Left ventricle myocardium inferior (tissue), 1 donor: ENCODE data around the gene UBR7. TPM values are rescaled to one million over a fixed set of nuclear protein-coding genes. Genes with fewer than 3 reads are reported as not detected.

ENCODE experiments used
- DNase-seq: peaks from one replicate; pipeline ENCODE4 v3.0.0-alpha.2; 2020
- H3K27ac ChIP-seq: fragments of 200-600 bp; replicated peaks from 2 replicates; pipeline ENCODE4 v1.8.0; 2021
- H3K27me3 ChIP-seq: fragments of 200-600 bp; 2 replicates; pipeline ENCODE4 v1.8.0; 2021; ENCODE audit warnings: low read depth
- H3K36me3 ChIP-seq: fragments of 200-600 bp; 2 replicates; pipeline ENCODE4 v1.8.0; 2021
- H3K4me1 ChIP-seq: fragments of 200-600 bp; 2 replicates; pipeline ENCODE4 v1.8.0; 2021
- H3K4me3 ChIP-seq: fragments of 200-600 bp; 2 replicates; pipeline ENCODE4 v1.8.0; 2021; ENCODE audit warnings: mild to moderate bottlenecking, moderate library complexity
- H3K9me3 ChIP-seq: fragments of 200-600 bp; replicated peaks from 2 replicates; pipeline ENCODE4 v1.8.0; 2021
- intact Hi-C: fragments of 100-400 bp; cut with micrococcal nuclease; formaldehyde crosslinking; loops from one replicate; pipeline ENCODE4 v1.11.0; 2022
- total RNA-seq: library from RNA; stranded (reverse); fragmentation: NEBNext Ultra II Directional; extraction: Animal tissue kit (Norgen Biotek cat#: 25700); gene quantifications from one replicate; pipeline ENCODE4 v1.2.1, GENCODE V29; 2021
- TF ChIP-seq, protein P1 (sequence below): fragments of 200-600 bp; IDR thresholded peaks from 2 replicates; pipeline ENCODE4 v1.8.0; 2021; ENCODE audit warnings: antibody characterized with exemption, mild to moderate bottlenecking, borderline replicate concordance
- donor health status: DM: no; HTN: yes; CAD: no; lungs with severe emphysema.

The UBR7 gene
- total RNA-seq, 1 donor from 2014 or later: 18.3 TPM

DNA sequence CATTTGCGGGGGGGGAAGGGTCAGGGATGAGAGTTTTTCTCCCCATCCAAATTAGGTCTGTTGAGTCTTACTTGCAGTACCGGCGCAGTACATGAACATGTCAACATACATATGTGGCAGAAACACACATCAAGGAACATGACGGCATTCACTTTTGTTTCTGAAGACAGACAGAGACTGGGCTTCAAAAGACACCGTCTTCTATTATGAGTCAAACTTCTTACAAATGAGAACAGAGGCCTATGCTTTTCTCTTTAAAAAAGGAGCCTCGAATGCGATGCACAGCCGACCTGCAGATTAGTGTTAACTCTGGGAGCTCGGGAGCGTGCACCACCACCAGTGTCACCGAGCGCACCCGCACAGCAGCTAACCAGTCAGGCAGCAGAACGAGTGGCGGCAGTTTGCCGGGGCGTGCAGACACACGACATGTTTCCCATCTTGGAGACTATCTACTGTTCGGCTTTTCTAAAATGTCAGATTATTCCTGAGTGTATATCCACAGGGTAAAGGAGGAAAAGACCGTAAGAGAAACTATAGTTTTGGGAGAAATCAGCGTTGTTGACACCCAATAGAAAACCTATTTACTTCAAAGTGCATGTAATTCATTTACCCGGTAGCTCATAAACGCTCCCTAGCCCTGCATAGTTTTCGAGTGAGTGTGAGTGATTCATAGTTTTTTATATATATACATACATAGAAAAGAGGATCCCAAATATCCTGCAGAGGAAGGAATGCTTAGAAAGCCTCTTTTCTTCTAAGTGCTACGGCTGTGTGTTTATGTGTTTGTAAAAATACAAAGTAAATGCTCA, 33.0 kb downstream of the UBR7 start:
- Histone ChIP-seq H3K27me3 (no peaks in the 10 kb centered on the region), H3K27ac (no peak overlapping the region), H3K36me3 (peaks cover 56% of the 10 kb centered on the region), H3K4me3 (no peak overlapping the region), H3K4me1 (no peaks in the 10 kb centered on the region), H3K9me3 (no peaks in the 10 kb centered on the region)
- intact Hi-C loops: no loop called here
- TF ChIP-seq, protein P1, sequence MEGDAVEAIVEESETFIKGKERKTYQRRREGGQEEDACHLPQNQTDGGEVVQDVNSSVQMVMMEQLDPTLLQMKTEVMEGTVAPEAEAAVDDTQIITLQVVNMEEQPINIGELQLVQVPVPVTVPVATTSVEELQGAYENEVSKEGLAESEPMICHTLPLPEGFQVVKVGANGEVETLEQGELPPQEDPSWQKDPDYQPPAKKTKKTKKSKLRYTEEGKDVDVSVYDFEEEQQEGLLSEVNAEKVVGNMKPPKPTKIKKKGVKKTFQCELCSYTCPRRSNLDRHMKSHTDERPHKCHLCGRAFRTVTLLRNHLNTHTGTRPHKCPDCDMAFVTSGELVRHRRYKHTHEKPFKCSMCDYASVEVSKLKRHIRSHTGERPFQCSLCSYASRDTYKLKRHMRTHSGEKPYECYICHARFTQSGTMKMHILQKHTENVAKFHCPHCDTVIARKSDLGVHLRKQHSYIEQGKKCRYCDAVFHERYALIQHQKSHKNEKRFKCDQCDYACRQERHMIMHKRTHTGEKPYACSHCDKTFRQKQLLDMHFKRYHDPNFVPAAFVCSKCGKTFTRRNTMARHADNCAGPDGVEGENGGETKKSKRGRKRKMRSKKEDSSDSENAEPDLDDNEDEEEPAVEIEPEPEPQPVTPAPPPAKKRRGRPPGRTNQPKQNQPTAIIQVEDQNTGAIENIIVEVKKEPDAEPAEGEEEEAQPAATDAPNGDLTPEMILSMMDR: no peak
- no peak for DNase-seq

DNA sequence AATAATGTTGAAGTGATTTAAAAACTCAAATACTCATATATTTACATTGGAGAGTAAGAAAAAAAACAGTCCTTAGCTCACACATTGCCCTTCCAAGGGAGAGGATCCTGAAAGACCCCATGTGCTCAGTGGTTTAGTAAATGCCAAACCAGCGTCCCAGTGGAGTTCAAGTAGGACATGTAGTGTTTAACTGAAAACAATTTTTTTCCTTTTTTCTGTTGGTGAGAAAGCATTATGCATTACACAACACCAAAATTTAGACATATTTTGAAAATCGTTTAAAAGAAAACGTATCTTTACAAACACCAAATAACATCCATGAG, 33.6 kb downstream of the UBR7 start:
- DNase-seq: no peak
- Histone ChIP-seq H3K27ac (no peak overlapping the region), H3K27me3 (no peaks in the 10 kb centered on the region), H3K9me3 (no peaks in the 10 kb centered on the region), H3K36me3 (peaks cover 62% of the 10 kb centered on the region), H3K4me3 (no peak overlapping the region), H3K4me1 (no peaks in the 10 kb centered on the region)
- intact Hi-C loops: no loop called here
- TF ChIP-seq, protein P1: no peak

DNA sequence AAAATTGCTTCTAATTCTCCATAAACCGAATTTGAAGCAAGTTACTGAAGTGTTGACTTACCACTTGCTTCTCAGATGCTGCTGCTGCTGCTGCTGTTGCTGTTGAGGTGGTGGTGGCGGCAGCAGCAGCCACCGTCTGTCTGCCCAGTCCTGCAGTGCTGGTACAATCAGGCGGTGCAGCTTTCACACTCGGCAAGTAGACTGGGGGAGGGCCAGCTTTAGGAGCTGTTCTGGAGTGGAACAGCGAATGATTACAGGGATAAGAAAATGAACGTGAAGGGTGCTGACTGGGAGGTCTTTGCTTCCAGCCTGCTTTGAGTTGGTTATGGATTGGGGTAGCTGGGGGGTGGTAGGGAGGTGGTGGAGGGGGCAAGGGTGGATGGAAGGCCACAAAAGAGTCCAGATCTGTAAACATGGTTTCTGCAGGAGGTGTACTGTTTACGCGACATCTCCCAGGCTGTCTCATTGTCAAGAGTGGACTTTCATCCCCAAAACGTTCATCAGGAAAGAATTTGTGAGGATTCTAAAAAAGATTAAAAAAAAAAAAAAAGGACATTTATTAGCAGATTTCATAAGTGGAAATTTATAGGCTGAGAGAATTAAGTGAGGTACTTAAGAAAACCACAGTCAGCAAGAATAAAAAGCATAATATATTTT, 38.8 kb downstream of the UBR7 start:
- DNase-seq: no peak
- Histone ChIP-seq H3K27me3 (no peaks in the 10 kb centered on the region), H3K9me3 (no peaks in the 10 kb centered on the region), H3K4me3 (no peak overlapping the region), H3K36me3 (peaks cover 95% of the 10 kb centered on the region), H3K27ac (no peak overlapping the region), H3K4me1 (no peaks in the 10 kb centered on the region)
- TF ChIP-seq, protein P1: no peak
- intact Hi-C loops: no loop called here

DNA sequence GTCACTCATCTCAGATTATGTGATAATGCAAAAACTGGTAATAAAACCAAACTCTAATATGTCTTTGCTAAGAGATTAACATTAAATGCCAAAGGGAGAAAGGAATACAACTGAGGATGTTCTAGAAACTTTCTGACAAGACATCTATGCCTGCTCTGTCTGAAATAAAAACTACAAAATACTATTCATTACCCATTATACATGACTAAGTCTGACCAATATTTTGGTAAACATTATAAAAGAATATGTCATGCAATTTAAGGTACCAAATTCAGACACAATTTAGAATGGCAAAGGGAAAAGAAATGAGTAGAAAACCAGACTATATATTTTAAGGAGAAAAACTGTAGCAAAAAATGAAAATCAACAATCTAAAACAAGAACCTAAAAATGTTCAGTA, 39.5 kb downstream of the UBR7 start:
- DNase-seq: no peak
- Histone ChIP-seq H3K4me3 (no peak overlapping the region), H3K27me3 (no peaks in the 10 kb centered on the region), H3K4me1 (no peaks in the 10 kb centered on the region), H3K36me3 (peaks cover 95% of the 10 kb centered on the region), H3K9me3 (no peaks in the 10 kb centered on the region), H3K27ac (no peak overlapping the region)
- intact Hi-C loops: no loop called here
- TF ChIP-seq, protein P1: no peak

DNA sequence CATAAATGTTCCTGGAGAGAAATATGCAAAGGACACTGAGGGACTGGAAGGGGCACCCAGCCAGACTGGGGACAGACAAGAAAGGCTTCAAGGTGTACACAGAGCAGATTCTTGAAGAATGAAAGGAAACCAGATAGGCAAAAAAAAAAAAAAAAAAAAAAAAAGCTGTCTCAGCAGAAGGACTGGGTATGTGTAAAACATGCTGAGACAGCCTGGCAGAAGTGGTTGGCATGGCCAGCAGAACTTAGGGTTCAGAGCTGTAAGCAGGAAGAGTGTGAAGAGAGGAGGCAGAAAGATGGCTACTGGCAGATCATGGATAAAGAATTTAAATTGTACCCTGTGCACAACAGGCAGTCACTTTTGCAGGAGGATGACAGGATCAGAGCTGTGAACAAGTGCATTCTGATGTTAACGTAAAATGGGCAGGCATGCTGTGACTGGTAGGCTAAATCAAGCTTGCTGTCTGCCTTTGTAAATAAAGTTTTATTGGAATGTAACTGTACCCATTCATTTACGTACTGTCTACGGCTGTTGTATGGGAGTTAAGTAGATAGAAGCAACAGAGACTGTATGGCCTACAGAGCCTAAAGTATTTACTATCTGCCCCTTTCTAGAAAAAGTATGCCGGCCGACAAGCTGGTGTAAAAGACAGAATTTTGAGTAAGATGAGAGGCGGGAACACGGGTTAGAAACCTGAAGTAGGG, 42.2 kb downstream of the UBR7 start:
- Histone ChIP-seq H3K36me3 (peaks cover 95% of the 10 kb centered on the region), H3K4me3 (no peak overlapping the region), H3K27ac (no peak overlapping the region), H3K4me1 (no peaks in the 10 kb centered on the region), H3K9me3 (peaks cover 6% of the 10 kb centered on the region), H3K27me3 (no peaks in the 10 kb centered on the region)
- intact Hi-C loops: no loop called here
- TF ChIP-seq, protein P1: no peak
- no peak for DNase-seq
